HepG2 (cell line): ENCODE measurements around the gene AMIGO3. TPM values are rescaled to one million over a fixed set of nuclear protein-coding genes. Genes with fewer than 3 reads are reported as not detected.
"Not testable (repeated sequence)": the region's sequence is repeated elsewhere in the genome, so short reads cannot be mapped to it uniquely, and the experiment has no call there.

Experiments used
- ATAC-seq: fragments of 200-7000 bp; cut with Tn5 transposase; 3 replicates; pipeline ENCODE4 v1.9.1; 2020; ENCODE audit warnings: mild to moderate bottlenecking, moderate library complexity
- BruUV-seq: library from RNA; stranded (reverse); fragments of 400-500 nt; replicated peaks from 2 replicates; lab custom pipeline; 2021; lab: Mats Ljungman, UMichigan
- CTCF ChIA-PET: fragments of 300-600 bp; formaldehyde crosslinking; extraction: SDS; loops from one replicate; lab custom pipeline; 2021; ENCODE audit warnings: low total read pairs, inconsistent platforms, low intra/inter-chr PET ratio; lab: Yijun Ruan, JAX
- POLR2A ChIA-PET: fragments of 350-600 bp; sonication (Branson Sonifier 250); formaldehyde crosslinking; loops from one replicate; lab custom pipeline; 2020; ENCODE audit warnings: antibody characterized with exemption, inconsistent platforms; lab: Yijun Ruan, JAX
- DNase-seq: peaks from one replicate; pipeline ENCODE4 v3.0.0-alpha.2; 2015; ENCODE audit warnings: low spot score
- FAIRE-seq: peaks from 3 replicates; lab custom pipeline; 2011; peaks lifted over from hg19 to GRCh38; lab: Jason Lieb, UNC
- H2AFZ ChIP-seq: one replicate; pipeline ENCODE4 v1.6.1; 2011; ENCODE audit warnings: low read length, inconsistent platforms
- H3K27ac ChIP-seq: fragments of 300-600 bp; 3 replicates; pipeline ENCODE4 v1.8.0; 2011; ENCODE audit warnings: mixed run types, mild to moderate bottlenecking, mixed read lengths, low read length, inconsistent platforms; ENCODE audit not compliant: insufficient read depth; ENCODE audit errors: extremely low read length
- H3K27me3 ChIP-seq, 2 experiments: fragments of 200-600 bp in 1 of 2; 2 replicates in 1 of 2; 3 replicates in 1 of 2; pipeline versions ENCODE4 v1.6.0 to v1.8.0; 2011; ENCODE audit warnings: low read length in 2 of 2, mild to moderate bottlenecking in 2 of 2, moderate library complexity in 2 of 2, inconsistent platforms in 1 of 2; ENCODE audit not compliant: insufficient read depth in 2 of 2, control insufficient read depth in 1 of 2
- H3K36me3 ChIP-seq, 2 experiments: fragments of 200-600 bp in 1 of 2; replicated peaks in 1 of 2; 2 replicates in 1 of 2; 3 replicates in 1 of 2; pipeline versions ENCODE4 v1.5.1 to v1.8.0; 2011; ENCODE audit warnings: low read length in 2 of 2, inconsistent platforms in 1 of 2; ENCODE audit not compliant: insufficient read depth in 2 of 2, control insufficient read depth in 1 of 2
- H3K4me1 ChIP-seq: 2 replicates; pipeline ENCODE4 v1.5.1; 2012; ENCODE audit warnings: low read length, inconsistent platforms; ENCODE audit not compliant: insufficient read depth
- H3K4me2 ChIP-seq: 2 replicates; pipeline ENCODE4 v1.6.0; 2011; ENCODE audit warnings: low read depth, low read length, inconsistent platforms
- H3K4me3 ChIP-seq, 3 experiments: fragments of 200-600 bp in 1 of 3; sonication (generic), shearing (Covaris generic) in 1 of 3; replicated peaks in 1 of 3; 2 replicates each; pipeline ENCODE4 v1.5.1; 2011 to 2016; ENCODE audit warnings: low read length in 3 of 3, inconsistent platforms in 2 of 3, low read depth in 2 of 3, mild to moderate bottlenecking in 2 of 3, control low read depth in 1 of 3, mixed read lengths in 1 of 3; ENCODE audit not compliant: insufficient read depth in 1 of 3
- H3K79me2 ChIP-seq: one replicate; pipeline ENCODE4 v1.6.1; 2011; ENCODE audit warnings: low read length, inconsistent platforms; ENCODE audit not compliant: insufficient read depth
- H3K9ac ChIP-seq: 2 replicates; pipeline ENCODE4 v1.6.0; 2011; ENCODE audit warnings: mild to moderate bottlenecking, low read depth, low read length, inconsistent platforms; ENCODE audit not compliant: insufficient read depth
- H3K9me3 ChIP-seq: 2 replicates; pipeline ENCODE4 v1.5.1; 2012; ENCODE audit warnings: mild to moderate bottlenecking, low read length
- H4K20me1 ChIP-seq: 2 replicates; pipeline ENCODE4 v1.6.0; 2011; ENCODE audit warnings: inconsistent platforms, mild to moderate bottlenecking, low read length, moderate library complexity; ENCODE audit not compliant: insufficient read depth
- HOXA9 ChIP-seq: sonication (generic); formaldehyde crosslinking; IDR thresholded peaks from 2 replicates; pipeline ENCODE4 v1.8.1; 2022; ENCODE audit warnings: missing genetic modification reagents, mild to moderate bottlenecking, moderate library complexity, borderline replicate concordance
- MAZ ChIP-seq, 2 experiments: sonication (generic) in 1 of 2; formaldehyde crosslinking in 1 of 2; IDR thresholded peaks; 2 replicates each; pipeline versions ENCODE4 v1.5.0 to v1.6.1; 2012 to 2020; ENCODE audit warnings: low read depth in 2 of 2, mild to moderate bottlenecking in 2 of 2, borderline replicate concordance in 1 of 2, improper control_type of control experiment in 1 of 2, low read length in 1 of 2, missing genetic modification reagents in 1 of 2, moderate library complexity in 1 of 2
- MED13 ChIP-seq: sonication (generic); formaldehyde crosslinking; IDR thresholded peaks from 2 replicates; pipeline ENCODE4 v1.5.0; 2020; ENCODE audit warnings: missing genetic modification reagents
- SOX5 ChIP-seq: IDR thresholded peaks from 2 replicates; pipeline ENCODE4 v1.6.1; 2016; ENCODE audit warnings: borderline replicate concordance
- TBL1XR1 ChIP-seq: fragments of 150-350 bp; IDR thresholded peaks from 2 replicates; pipeline ENCODE4 v1.6.1; 2014; ENCODE audit warnings: borderline replicate concordance, low read length; ENCODE audit not compliant: partially characterized antibody
- TRIM22 ChIP-seq: fragments of 450-650 bp; IDR thresholded peaks from 2 replicates; pipeline ENCODE4 v1.6.1; 2017
- ZBTB33 ChIP-seq: sonication (generic); formaldehyde crosslinking; IDR thresholded peaks from 2 replicates; pipeline ENCODE4 v1.4.0; 2020; ENCODE audit warnings: missing genetic modification reagents
- ZBTB38 ChIP-seq: sonication (generic); formaldehyde crosslinking; IDR thresholded peaks from 2 replicates; pipeline ENCODE4 v1.5.1; 2020; ENCODE audit warnings: mild to moderate bottlenecking, missing genetic modification reagents
- ZNF136 ChIP-seq: sonication (generic); formaldehyde crosslinking; IDR thresholded peaks from 2 replicates; pipeline ENCODE4 v1.8.1; 2022; ENCODE audit warnings: low read depth, mild to moderate bottlenecking, moderate library complexity, missing genetic modification reagents
- ZNF605 ChIP-seq: sonication (generic); formaldehyde crosslinking; IDR thresholded peaks from 2 replicates; pipeline ENCODE4 v1.8.0; 2022; ENCODE audit warnings: mild to moderate bottlenecking, missing genetic modification reagents
- WGBS: methylation state at CpG from one replicate; pipeline ENCODE4 v1.1.6; 2017; ENCODE audit warnings: low lambda C conversion rate; 5-methylcytosine and 5-hydroxymethylcytosine counted together
- in situ Hi-C: cut with HindIII; loops from 2 replicates; pipeline ENCODE4 v1.10.0; 2017; ENCODE audit warnings: low pct_unique_long_range_greater_than_20kb; ENCODE audit not compliant: extremely low pct_ligation_motif_present
- intact Hi-C: fragments of 100-400 bp; cut with micrococcal nuclease; formaldehyde crosslinking; loops from one replicate; pipeline ENCODE4 v1.10.0; 2022; ENCODE audit not compliant: unreplicated experiment
- polyA plus RNA-seq, 8 experiments: library from polyadenylated mRNA; depleted of rRNA in 3 of 8; stranded (reverse) in 7 of 8; unstranded in 1 of 8; fragments of >200 nt; fragmentation: Illumina TruSeq in 4 of 8; extraction: Trizol in 4 of 8; gene quantifications; 2 replicates each; pipeline versions ENCODE4 v1.2.1 to v1.2.3, GENCODE V29; 2011 to 2016; ENCODE audit warnings: low read depth in 4 of 8, missing spikeins in 1 of 8, mixed read lengths in 1 of 8; ENCODE audit not compliant: insufficient read depth in 1 of 8
- total RNA-seq, 5 experiments: library from RNA; depleted of rRNA; stranded (reverse); fragments of >200 nt; fragmentation: Illumina TruSeq; extraction: Trizol; gene quantifications; 2 replicates each; pipeline ENCODE4 v1.2.3, GENCODE V29; 2016; ENCODE audit warnings: low read depth in 1 of 5

AMIGO3 gene
- total and polyA plus RNA-seq, 2 of the 13 experiments (the other 11 are each of a cell fraction or from before 2014, with no cell fraction given): 0.35 TPM; not detected in 1

- DNase-seq, H2AFZ ChIP-seq, BruUV-seq, intact Hi-C loops, FAIRE-seq, H3K9ac ChIP-seq, H3K27ac ChIP-seq, in situ Hi-C loops, CTCF ChIA-PET, H3K4me2 ChIP-seq, H3K27me3 ChIP-seq, H3K4me3 ChIP-seq, ATAC-seq, H4K20me1 ChIP-seq, H3K9me3 ChIP-seq: not testable (repeated sequence)
- peaks cover 3 to 17% of the 10 kb centered on the region in 2 experiments; a peak in 4 of 5 replicates for H3K36me3 ChIP-seq
- TF ChIP-seq ZBTB38 (CRISPR knock-in tag): peak; percentile 51; the same call in 1 of the 2 replicates
- peak; percentile 95 for TF ChIP-seq ZBTB33
- H3K4me1 ChIP-seq: peaks cover 58% of the 10 kb centered on the region
- peaks cover 51% of the 10 kb centered on the region for H3K79me2 ChIP-seq
- 97% methylated on average over 5 of the region's 5 CpGs for WGBS
- POLR2A ChIA-PET: interaction anchor here (0.6 to 1.7 kb wide), 3 partner anchors 24 to 38 kb away, joined by 3 to 4 read pairs (median 4); partner anchors contain the start of genes GMPPB and IP6K1
Observed at GRCh38 chr3:49748874-49749273, 29.4 kb upstream of the AMIGO3 start.

- intact Hi-C loops (no loop called here), in situ Hi-C loops (no loop called here)
- 85% methylated on average over 10 of the region's 13 CpGs for WGBS
- Histone ChIP-seq H3K79me2 (peaks cover 44% of the 10 kb centered on the region), H3K4me3 (no peak overlapping the region), H3K27me3 (no peaks in the 10 kb centered on the region), H3K9me3 (no peaks in the 10 kb centered on the region), H3K4me1 (peaks cover 58% of the 10 kb centered on the region), H3K36me3 (peaks cover 5 to 23% of the 10 kb centered on the region in 2 experiments), H3K27ac (peak overlapping the region; percentile 31), H2AFZ (no peak overlapping the region), H3K4me2 (no peak overlapping the region; the same call in 1 of the 2 replicates), H4K20me1 (no peaks in the 10 kb centered on the region), H3K9ac (no peak overlapping the region)
- no peak; the same call in 2 of the 3 replicates for ATAC-seq
- BruUV-seq: no TSS peak
- FAIRE-seq: no peak
- ChIA-PET POLR2A (interaction anchor here (0.8 to 1.7 kb wide), 2 partner anchors 23 to 38 kb away, joined by 4 read pairs; partner anchors contain the start of genes GMPPB and IP6K1), CTCF (no interaction called here)
- DNase-seq: peak; percentile 57
- TF ChIP-seq TRIM22 (no peak), MAZ (IDR thresholded peaks at IDR 0.05; ENCODE audit: borderline replicate concordance, low read depth, low read length) (0 out of 2 replicates have a peak, but pooled peaks have one; percentile 20), MAZ (CRISPR knock-in tag; IDR thresholded peaks at IDR 0.05; ENCODE audit: low read depth) (no peak), HOXA9 (CRISPR knock-in tag) (no peak), SOX5 (peak; percentile 58; the same call in 1 of the 2 replicates), TBL1XR1 (no peak), ZNF605 (no peak), ZNF136 (CRISPR knock-in tag) (no peak), MED13 (CRISPR knock-in tag) (no peak)
Observed at GRCh38 chr3:49747792-49748480, 28.5 kb upstream of the AMIGO3 start.
